ENCODE data around the gene AK9.

- TF ChIP-seq MAFK (IDR thresholded peaks at IDR 0.05; ENCODE audit: partially characterized antibody) (no peak), MYC (IDR thresholded peaks at IDR 0.05; ENCODE audit: borderline replicate concordance, low read length) (no peak), JUNB (IDR thresholded peaks at IDR 0.05) (no peak), CTCF (IDR thresholded peaks at IDR 0.05) (no peak), EHMT2 (IDR thresholded peaks at IDR 0.05; ENCODE audit: low read depth) (no peak), REST (IDR thresholded peaks at IDR 0.05) (no peak), POLR2A (IDR thresholded peaks at IDR 0.05; ENCODE audit: low read length) (no peak), USF2 (IDR thresholded peaks at IDR 0.05) (no peak), CEBPB (IDR thresholded peaks at IDR 0.05) (no peak), RNF2 (IDR thresholded peaks at IDR 0.05; ENCODE audit: borderline replicate concordance, low read depth) (no peak), EP300 (IDR thresholded peaks at IDR 0.05) (no peak), ELK1 (IDR thresholded peaks at IDR 0.05; ENCODE audit: low read depth, low read length) (no peak)
Measured at GRCh38 chr6:109609737-109610136, 81.3 kb downstream of the AK9 start.

Data from A549 (cell line).